HG03025 (cell line): Measurements from ENCODE around the gene SLC25A26.

Experiments used
- ATAC-seq: cut with Tn5 transposase; IDR thresholded peaks from one replicate; pipeline ENCODE4 v1.9.1; 2021; ENCODE audit warnings: mild to moderate bottlenecking, moderate library complexity; ENCODE audit not compliant: unreplicated experiment, low FRiP score

Gene SLC25A26

DNA sequence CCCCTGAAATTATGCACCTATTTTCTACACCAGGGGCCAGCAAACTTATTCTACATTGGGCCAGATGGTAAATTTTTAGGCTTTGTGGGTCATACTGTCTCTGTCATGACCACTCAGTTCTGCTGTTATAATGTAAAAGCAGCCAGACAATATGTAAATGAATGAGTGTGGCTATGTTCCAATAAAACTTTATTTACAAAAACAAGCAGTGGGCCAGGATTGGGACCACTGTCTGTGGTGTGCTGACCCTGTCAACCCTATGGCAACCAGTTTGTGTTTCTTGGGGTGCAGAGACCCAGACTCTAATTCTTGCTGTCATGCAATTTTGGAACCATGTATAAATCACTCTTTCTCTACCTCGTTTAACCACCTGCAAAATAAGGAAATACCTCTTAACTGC lies 205.3 kb downstream of the SLC25A26 start:
- no peak for ATAC-seq

DNA sequence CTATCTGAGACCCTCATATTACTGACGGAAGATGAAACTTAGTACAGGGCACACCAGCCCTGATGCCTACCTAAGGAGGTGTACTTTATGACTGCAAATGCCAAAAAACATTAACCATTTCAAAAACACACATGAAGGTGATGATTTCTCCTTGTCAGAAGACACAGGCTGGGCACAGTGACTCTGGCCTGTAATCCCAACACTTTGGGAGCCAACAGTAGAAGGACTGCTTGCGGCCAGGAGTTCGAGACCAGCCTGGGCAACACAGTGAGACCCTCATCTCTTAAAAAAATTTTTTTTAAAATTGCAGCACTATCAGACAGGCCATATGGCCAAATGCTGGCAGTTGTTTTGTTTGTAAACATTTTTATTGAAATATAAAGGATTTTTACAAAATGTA lies 206.6 kb downstream of the SLC25A26 start:
- no peak for ATAC-seq

GRCh38 chr3:66427951-66428474 lies 207.2 kb downstream of the SLC25A26 start:
- no peak for ATAC-seq
